H7 (cell line): ENCODE data around the gene NAGPA. TPM values are rescaled to one million over a fixed set of nuclear protein-coding genes. Genes with fewer than 3 reads are reported as not detected.

Experiments used
- DNase-seq: peaks from one replicate; pipeline ENCODE4 v3.0.0; 2012
- H3K27me3 ChIP-seq: 2 replicates; pipeline ENCODE4 v1.6.0; 2011; ENCODE audit warnings: mild to moderate bottlenecking, low read length; ENCODE audit not compliant: control insufficient read depth, insufficient read depth
- H3K36me3 ChIP-seq: replicated peaks from 2 replicates; pipeline ENCODE4 v1.5.1; 2011; ENCODE audit warnings: low read length; ENCODE audit not compliant: control insufficient read depth, insufficient read depth
- H3K4me3 ChIP-seq: 2 replicates; pipeline ENCODE4 v1.5.1; 2011; ENCODE audit warnings: low read depth, mild to moderate bottlenecking, control low read depth, low read length, moderate library complexity; ENCODE audit not compliant: insufficient read depth
- total RNA-seq: library from RNA; depleted of rRNA; stranded (reverse); fragments of >200 nt; shearing (Covaris generic); gene quantifications from 2 replicates; pipeline ENCODE4 v1.2.3, GENCODE V29; 2014

Gene NAGPA
- total RNA-seq, 1 experiment from 2014 or later: 12.7 TPM

DNA sequence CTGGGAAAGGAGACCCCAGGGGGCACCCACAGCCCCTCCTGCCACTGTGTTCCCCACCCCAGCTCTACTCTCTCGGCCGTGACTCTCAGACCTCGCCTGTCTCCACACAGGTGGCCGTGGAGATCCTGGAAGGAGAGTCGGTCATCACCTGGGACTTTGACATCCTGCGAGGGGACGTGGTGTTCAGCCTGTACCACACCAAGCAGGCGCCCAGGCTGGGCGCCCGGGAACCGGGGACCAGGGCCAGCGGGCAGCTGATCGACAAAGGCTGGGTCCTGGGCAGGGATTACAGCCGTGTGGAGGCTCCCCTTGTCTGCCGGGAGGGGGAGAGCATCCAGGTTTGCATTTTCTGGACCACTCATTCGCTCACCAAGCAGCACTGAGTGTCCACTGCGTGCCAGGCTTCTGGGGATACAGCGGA, 25.4 kb downstream of the NAGPA start:
- H3K36me3 ChIP-seq: peaks cover 3% of the 10 kb centered on the region
- H3K4me3 ChIP-seq: no peak overlapping the region

DNA sequence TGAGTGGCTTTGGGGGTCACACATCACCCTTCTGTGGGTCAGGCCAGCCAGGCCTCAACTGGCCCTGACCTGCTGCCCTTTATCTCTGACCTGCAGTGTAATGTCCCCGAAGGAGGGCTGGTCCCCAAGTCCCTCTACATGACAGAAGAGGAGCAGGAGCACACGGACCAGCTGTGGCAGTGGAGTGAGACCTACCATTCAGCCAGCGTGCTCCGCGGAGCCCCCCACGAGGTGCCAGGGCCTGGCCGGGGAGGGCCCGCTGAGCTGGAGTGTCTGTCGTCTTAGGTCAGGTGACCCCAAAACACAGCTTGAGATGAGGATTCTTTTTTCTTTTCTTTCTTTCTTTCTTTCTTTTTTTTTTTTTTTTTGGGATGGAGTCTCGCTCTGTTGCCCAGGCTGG, 26.5 kb downstream of the NAGPA start:
- Histone ChIP-seq H3K27me3 (no peaks in the 10 kb centered on the region), H3K36me3 (peaks cover 3% of the 10 kb centered on the region), H3K4me3 (no peak overlapping the region)
- DNase-seq: peak; percentile 30

More for the DNA sequence above, 25.4 kb downstream of the NAGPA start:
- DNase-seq: peak; percentile 50
- no peaks in the 10 kb centered on the region for H3K27me3 ChIP-seq

DNA sequence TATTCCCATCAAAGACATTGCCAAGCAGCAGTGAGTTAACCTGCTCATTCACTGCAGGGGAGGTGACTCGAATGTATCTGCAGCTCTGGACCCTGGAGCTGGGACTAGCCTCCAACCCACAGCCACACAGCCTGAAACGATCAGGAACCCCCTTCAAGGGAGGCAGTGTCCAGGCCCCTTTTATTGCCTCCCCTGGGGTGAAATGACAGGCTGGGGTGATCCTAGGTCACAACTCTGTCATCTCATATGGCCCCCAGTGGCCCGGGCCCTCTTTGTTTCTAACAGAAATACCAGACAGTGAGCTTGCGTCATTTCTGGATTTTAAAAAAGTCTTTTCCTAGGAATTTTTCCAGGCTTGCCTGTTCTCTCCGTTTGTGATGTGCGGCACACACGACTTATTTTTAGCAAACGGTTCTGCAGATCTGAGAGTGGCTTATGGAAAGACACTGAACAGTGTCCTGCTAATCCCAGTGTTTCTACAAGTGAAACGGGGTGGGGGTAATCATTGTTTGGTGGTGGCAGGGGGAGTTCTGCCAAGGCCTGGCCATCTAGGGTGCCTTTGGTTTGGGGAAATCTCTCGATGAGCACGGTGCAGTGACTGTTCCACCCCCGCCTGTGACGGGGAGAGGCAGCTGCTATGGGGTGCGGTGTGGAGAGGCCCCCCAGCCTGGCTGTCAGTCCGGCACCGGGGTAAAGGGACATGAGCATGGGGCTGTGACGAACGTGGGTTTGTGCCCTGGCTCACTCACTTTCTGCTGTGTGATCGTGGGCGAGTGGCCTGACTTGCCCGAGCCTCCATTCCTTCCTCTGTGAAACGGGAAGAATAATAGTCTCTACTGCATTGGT, 27.2 kb downstream of the NAGPA start:
- Histone ChIP-seq H3K27me3 (no peaks in the 10 kb centered on the region), H3K4me3 (no peak overlapping the region), H3K36me3 (peaks cover 3% of the 10 kb centered on the region)
- no peak for DNase-seq

DNA sequence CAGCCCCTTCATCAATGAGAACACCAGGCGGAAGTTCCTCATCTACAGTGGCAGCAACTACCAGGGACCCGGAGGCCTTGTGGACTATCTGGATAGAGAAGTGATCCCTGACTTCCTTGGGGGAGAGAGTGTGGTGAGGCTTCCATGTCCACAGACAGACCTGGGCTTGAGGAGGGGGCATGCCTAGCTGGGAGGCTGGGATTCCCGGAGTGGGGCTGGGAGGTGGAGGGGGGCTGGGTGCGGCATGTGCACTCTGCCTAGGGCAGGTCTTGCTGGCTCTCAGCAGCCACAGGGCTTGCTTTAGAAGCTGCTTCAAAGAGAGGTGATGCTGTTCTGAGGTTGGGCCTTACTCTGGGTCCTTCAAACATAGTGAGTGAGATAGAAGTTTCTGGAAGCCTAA, 27.8 kb downstream of the NAGPA start:
- H3K4me3 ChIP-seq: no peak overlapping the region
- peaks cover 3% of the 10 kb centered on the region for H3K36me3 ChIP-seq
- DNase-seq: no peak
- H3K27me3 ChIP-seq: no peaks in the 10 kb centered on the region

DNA sequence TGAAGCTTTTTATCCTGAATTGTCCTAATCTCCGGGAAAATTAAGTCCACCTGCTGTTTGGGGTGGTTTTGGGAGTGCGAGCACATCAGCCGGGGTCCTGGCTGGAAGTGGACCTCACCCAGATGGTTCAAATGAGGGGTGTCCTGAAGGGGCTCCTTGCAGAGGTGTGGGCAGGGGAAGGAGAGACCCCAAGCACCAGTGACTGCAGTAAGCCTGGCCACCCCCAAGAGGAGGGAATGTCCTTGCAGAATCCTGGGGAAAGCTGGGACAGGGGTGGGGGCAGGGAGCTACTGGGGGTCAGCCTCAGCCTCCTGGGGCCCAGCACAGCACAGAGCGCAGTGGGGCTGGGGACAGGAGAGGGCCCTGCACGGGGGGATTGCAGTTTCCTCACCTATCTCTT, 29.4 kb downstream of the NAGPA start:
- Histone ChIP-seq H3K4me3 (no peak overlapping the region), H3K27me3 (no peaks in the 10 kb centered on the region), H3K36me3 (peaks cover 3% of the 10 kb centered on the region)
- no peak for DNase-seq

DNA sequence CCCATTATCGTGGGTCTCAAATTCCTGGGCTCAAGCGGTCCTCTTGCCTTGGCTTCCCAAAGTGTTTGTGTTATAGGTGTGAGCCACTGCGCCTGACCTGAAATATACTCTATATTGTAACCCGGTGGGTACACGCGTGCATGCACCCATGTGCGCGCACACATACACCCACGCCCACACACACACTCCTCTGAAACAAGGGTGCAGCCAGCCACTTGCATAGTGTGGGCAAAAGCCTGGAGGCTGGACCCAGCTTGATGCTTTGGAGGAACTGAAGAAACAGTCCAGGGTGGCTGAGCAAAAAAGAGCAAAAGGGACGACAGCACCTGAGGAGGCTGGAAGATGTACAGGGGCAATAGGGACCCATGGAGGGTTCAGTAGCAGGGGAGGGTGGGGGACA, 29.9 kb downstream of the NAGPA start:
- H3K4me3 ChIP-seq: no peak overlapping the region
- no peaks in the 10 kb centered on the region for H3K27me3 ChIP-seq

DNA sequence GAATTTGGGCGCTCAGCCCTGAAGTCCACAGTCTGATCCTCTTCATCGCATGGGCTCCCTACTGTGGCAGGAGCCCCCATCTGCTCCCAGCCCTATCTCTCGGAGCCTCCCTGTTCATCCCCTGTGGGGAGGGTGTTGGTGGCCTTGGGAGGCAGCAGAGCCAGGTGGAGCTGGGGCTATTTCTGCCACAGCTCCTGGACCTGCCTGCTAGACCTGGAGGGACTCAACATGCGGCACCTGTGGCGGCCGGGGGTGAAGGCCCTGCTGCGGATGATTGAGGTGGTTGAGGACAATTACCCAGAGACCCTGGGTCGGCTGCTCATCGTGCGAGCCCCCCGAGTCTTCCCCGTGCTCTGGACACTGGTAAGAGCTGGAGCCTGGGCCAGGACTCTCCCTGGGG, 30.5 kb downstream of the NAGPA start:
- Histone ChIP-seq H3K27me3 (no peaks in the 10 kb centered on the region), H3K36me3 (peaks cover 1% of the 10 kb centered on the region), H3K4me3 (no peak overlapping the region)
- no peak for DNase-seq

More for the DNA sequence above, 29.9 kb downstream of the NAGPA start:
- peaks cover 3% of the 10 kb centered on the region for H3K36me3 ChIP-seq
- DNase-seq: no peak

DNA sequence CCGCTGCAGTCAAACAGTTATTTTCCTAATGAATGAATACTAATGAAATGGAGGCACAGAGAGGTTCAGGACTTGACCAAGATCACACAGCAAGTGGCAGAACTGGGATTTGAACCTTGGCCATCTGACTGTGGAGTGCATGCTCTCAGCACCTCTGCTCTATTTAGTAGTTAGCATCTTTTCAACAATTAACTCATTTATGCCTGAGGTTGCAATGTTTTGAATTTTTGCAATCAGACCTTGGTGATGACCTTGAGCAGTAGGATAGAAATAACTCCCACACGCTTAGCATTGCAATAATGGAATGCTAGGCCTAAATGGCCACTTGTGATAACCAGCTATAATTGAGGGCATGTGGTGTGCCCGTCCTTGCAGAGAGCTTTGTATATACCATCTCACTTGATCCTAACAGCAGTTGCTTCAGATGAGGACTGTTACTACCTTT, 31.0 kb downstream of the NAGPA start:
- H3K36me3 ChIP-seq: peaks cover 1% of the 10 kb centered on the region
- no peak for DNase-seq
- H3K4me3 ChIP-seq: no peak overlapping the region
- no peaks in the 10 kb centered on the region for H3K27me3 ChIP-seq

DNA sequence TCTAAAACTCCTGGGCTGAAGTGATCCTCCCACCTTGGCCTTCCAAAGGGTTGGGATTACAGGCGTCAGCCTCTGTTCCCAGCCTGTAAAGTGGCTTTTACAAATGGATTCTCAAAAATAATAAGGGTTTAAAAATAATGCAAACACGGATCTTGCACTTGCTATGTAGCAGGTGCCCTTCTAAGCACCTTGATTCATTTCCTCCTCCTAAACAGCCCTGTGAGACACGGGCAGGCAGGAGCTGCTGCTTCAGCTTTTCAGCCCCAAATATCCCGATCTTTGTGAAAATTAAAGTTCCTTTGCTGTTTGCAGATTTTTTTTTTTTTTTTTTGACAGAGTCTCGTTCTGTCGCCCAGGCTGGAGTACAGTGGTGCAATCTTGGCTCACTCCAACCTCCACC, 31.7 kb downstream of the NAGPA start:
- peaks cover 1% of the 10 kb centered on the region; the same call in 1 of the 2 replicates for H3K36me3 ChIP-seq
- H3K27me3 ChIP-seq: no peaks in the 10 kb centered on the region
- no peak overlapping the region for H3K4me3 ChIP-seq
- no peak for DNase-seq

DNA sequence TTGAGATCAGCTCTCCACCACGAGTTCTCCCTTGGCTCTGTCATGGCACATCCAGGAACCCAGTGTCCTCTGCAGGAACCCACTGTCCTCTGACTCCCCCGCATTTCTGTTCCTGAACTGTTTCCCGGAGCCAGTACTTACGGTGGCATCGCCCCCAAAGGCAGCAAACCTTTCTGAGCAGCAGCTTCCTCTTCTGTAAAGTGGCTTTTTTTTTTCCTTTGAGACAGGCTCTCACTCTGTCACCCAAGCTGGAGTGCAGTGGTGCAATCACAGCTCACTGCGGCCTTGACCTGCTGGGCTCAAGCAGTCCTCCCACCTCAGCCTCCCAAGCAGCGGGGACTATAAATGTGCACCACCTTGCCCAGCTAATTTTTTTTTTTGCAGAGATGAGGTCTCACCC, 32.2 kb downstream of the NAGPA start:
- DNase-seq: no peak
- Histone ChIP-seq H3K4me3 (no peak overlapping the region), H3K36me3 (peaks cover 1% of the 10 kb centered on the region; the same call in 1 of the 2 replicates), H3K27me3 (no peaks in the 10 kb centered on the region)

DNA sequence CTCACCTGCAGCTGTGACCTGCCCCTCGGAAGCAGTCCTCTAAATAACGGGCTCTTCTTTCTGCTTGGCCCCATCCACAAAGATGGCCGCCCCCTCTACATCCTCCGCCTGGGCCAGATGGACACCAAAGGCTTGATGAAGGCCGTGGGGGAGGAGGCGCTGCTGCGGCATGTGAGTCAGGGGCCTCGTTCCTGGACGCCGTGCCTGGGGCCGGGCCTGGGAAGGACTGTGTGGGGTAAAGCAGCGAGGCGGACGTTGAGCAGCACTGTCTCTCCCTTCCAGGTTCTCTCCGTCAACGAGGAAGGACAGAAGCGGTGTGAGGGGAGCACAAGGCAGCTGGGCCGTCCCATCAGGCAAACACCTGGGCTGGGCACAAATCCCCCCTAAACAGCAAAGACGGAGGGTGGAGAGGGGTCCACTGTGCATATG, 33.1 kb downstream of the NAGPA start:
- Histone ChIP-seq H3K36me3 (no peaks in the 10 kb centered on the region), H3K27me3 (no peaks in the 10 kb centered on the region), H3K4me3 (no peak overlapping the region)
- DNase-seq: peak; percentile 20

DNA sequence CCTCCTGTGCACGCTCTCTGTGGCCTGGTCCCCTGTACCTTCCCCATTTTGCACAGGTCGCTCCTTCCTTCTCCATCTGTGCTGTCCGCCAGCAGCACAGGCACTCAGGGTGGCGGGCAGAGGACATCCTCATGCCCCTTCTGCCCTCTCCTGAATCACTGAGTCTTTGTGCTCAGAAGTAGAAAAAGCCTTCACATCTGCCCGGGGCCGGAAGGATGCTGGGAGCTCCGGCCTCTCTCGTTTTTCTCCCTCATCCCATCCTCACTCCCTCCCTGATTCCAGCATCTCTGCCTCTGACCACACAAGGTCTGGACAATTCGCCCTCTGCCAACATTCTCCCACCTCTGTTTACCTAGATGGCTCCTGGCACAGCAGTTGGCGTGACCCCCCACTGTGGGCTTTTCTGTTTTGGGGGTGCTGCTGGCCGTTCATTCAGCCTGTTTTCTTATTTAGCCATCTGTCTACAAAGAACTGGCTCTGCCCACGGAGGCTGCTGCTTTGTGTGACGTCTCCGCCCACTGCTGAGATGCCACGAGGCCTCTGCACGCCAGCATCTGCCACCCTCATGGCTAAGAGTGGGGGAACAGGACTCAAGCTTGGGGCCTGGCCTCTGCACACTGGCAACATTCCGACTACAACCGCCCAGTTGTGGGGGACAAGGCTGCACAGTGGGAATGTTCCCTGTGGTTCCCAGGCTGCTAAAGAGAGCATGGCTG, 38.9 kb downstream of the NAGPA start:
- H3K4me3 ChIP-seq: no peak overlapping the region
- no peaks in the 10 kb centered on the region for H3K27me3 ChIP-seq
- no peak for DNase-seq
- H3K36me3 ChIP-seq: no peaks in the 10 kb centered on the region; the same call in 1 of the 2 replicates

DNA sequence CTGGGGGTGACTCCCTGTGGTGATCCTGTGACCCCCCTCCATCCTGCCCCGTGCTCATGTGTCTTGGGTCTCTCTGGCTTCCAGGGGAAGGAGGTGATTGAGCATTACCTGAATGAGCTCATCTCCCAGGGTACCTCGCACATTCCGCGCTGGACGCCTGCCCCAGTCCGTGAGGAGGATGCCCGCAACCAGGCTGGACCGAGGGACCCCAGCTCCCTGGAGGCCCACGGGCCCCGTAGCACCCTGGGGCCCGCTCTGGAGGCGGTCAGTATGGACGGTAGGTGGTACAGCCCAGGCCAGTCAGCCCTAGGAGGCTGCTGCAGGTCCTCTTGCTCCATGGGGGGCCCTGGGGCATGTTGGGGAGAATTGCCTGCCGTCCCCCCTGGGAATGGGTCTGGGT, 42.0 kb downstream of the NAGPA start:
- Histone ChIP-seq H3K27me3 (peaks cover 22% of the 10 kb centered on the region), H3K36me3 (no peaks in the 10 kb centered on the region; the same call in 1 of the 2 replicates), H3K4me3 (no peak overlapping the region)
- DNase-seq: peak; percentile 40

DNA sequence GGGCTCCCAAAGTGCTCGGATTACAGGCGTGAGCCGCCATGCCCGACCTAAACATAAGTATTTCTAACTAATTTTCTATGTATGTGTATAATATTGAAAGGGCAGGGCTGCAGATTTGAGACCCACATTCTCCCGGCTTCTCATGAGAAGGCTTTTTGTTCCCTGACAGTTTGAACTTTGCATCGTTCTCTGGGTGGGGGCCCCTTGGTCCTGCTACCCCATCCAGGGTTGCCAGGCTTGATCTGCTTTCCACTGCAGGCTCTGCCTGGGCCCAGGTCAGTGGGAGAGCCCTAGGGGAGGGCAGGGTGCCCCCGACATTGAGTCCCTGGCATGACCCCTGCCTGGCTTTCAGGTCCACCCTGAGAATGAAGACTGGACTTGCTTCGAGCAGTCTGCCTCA, 43.3 kb downstream of the NAGPA start:
- no peak for DNase-seq
- H3K36me3 ChIP-seq: no peaks in the 10 kb centered on the region; the same call in 1 of the 2 replicates
- peaks cover 24% of the 10 kb centered on the region for H3K27me3 ChIP-seq
- no peak overlapping the region for H3K4me3 ChIP-seq
